ENCODE results near the gene KAT6B.

GRCh38 chr10:74982634-74982982 lies 156.2 kb downstream of the KAT6B start:
- TF ChIP-seq HDAC2 (IDR thresholded peaks at IDR 0.05), result no peak
- no peak for TF ChIP-seq EP300 (IDR thresholded peaks at IDR 0.05; ENCODE audit: borderline replicate concordance in 1 of 2, control insufficient read depth in 1 of 2, low read depth in 2 of 2, low read length in 2 of 2)
- TF ChIP-seq RAD51 (IDR thresholded peaks at IDR 0.05), result no peak
- no peak for TF ChIP-seq SMAD5 (IDR thresholded peaks at IDR 0.05; ENCODE audit: low read depth)
- TF ChIP-seq CTCF (IDR thresholded peaks at IDR 0.05 in 2 of 3, conservative IDR thresholded peaks at IDR 0.05 in 1 of 3; ENCODE audit: control insufficient read depth in 2 of 3, extremely low read depth in 1 of 3, insufficient read depth in 1 of 3, low read depth in 3 of 3, low read length in 3 of 3), result no peak
- TF ChIP-seq TCF7 (IDR thresholded peaks at IDR 0.05; ENCODE audit: borderline replicate concordance), result no peak
- no peak for TF ChIP-seq KDM1A (IDR thresholded peaks at IDR 0.05; ENCODE audit: borderline replicate concordance)
- TF ChIP-seq POLR2AphosphoS5 (IDR thresholded peaks at IDR 0.05; ENCODE audit: low read length), result no peak
- no peak for TF ChIP-seq CREB1 (IDR thresholded peaks at IDR 0.05; ENCODE audit: low read depth)
- no peak for TF ChIP-seq USF1 (IDR thresholded peaks at IDR 0.05; ENCODE audit: borderline replicate concordance, extremely low read length, insufficient read depth, low read depth, low read length)
- no peak for TF ChIP-seq PBX3 (IDR thresholded peaks at IDR 0.05; ENCODE audit: insufficient replicate concordance, low read depth, low read length)
- no peak for TF ChIP-seq ATF2 (IDR thresholded peaks at IDR 0.05; ENCODE audit: low read length)
